Endothelial cell of umbilical vein (primary cell): ENCODE data around the gene BCL7A. TPM values are rescaled to one million over a fixed set of nuclear protein-coding genes. Genes with fewer than 3 reads are reported as not detected.

Source experiments
- BruUV-seq: library from RNA; stranded (reverse); fragments of 400-500 nt; replicated peaks from 2 replicates; lab custom pipeline; 2021; lab: Mats Ljungman, UMichigan
- CTCF ChIA-PET: fragments of 300-600, 350-600 bp; sonication (Branson Sonifier 250); formaldehyde crosslinking; loops from one replicate; lab custom pipeline; 2021; ENCODE audit warnings: antibody characterized with exemption, inconsistent platforms; lab: Charles Lee
- POLR2A ChIA-PET: fragments of 300-600, 350-600 bp; sonication (Branson Sonifier 250); formaldehyde crosslinking; loops from one replicate; lab custom pipeline; 2021; ENCODE audit warnings: antibody characterized with exemption, inconsistent platforms; lab: Charles Lee
- DNase-seq: peaks from one replicate; pipeline ENCODE4 v3.0.0-alpha.2; 2011; ENCODE audit warnings: low read depth, low spot score
- FAIRE-seq: peaks from 2 replicates; lab custom pipeline; 2011; peaks lifted over from hg19 to GRCh38; lab: Jason Lieb, UNC
- H2AFZ ChIP-seq: 2 replicates; pipeline ENCODE4 v1.6.0; 2012; ENCODE audit warnings: low read depth, low read length, control low read depth, inconsistent platforms
- H3K27ac ChIP-seq: 2 replicates; pipeline ENCODE4 v1.5.1; 2011; ENCODE audit warnings: low read depth, mild to moderate bottlenecking, control low read depth, low read length, moderate library complexity; ENCODE audit not compliant: insufficient read depth
- H3K27me3 ChIP-seq, 2 experiments: 2 replicates each; pipeline versions ENCODE4 v1.6.0 to v1.6.1; 2011; ENCODE audit warnings: low read length in 2 of 2, mixed read lengths in 1 of 2; ENCODE audit not compliant: control insufficient read depth in 2 of 2, insufficient read depth in 2 of 2
- H3K36me3 ChIP-seq, 2 experiments: 2 replicates in 1 of 2; 3 replicates in 1 of 2; pipeline ENCODE4 v1.5.1; 2011; ENCODE audit warnings: low read length in 2 of 2, mild to moderate bottlenecking in 1 of 2, moderate library complexity in 1 of 2; ENCODE audit not compliant: control insufficient read depth in 2 of 2, insufficient read depth in 2 of 2; ENCODE audit errors: extremely low read depth in 1 of 2
- H3K4me1 ChIP-seq: 3 replicates; pipeline ENCODE4 v1.5.1; 2011; ENCODE audit warnings: mild to moderate bottlenecking, low read length; ENCODE audit not compliant: control insufficient read depth, insufficient read depth; ENCODE audit errors: extremely low read depth
- H3K4me2 ChIP-seq: 2 replicates; pipeline ENCODE4 v1.6.1; 2011; ENCODE audit warnings: low read length, control low read depth, mixed read lengths; ENCODE audit not compliant: insufficient read depth
- H3K4me3 ChIP-seq, 3 experiments: fragments of 200-600 bp in 1 of 3; sonication (generic), shearing (Covaris generic) in 1 of 3; replicated peaks in 1 of 3; 2 replicates each; pipeline ENCODE4 v1.5.1; 2011 to 2016; ENCODE audit warnings: control low read depth in 3 of 3, low read length in 3 of 3, mild to moderate bottlenecking in 2 of 3, inconsistent platforms in 1 of 3, low read depth in 1 of 3, moderate library complexity in 1 of 3; ENCODE audit not compliant: insufficient read depth in 1 of 3
- H3K79me2 ChIP-seq: 2 replicates; pipeline ENCODE4 v1.6.0; 2012; ENCODE audit warnings: low read length, inconsistent platforms; ENCODE audit not compliant: control insufficient read depth, insufficient read depth
- H3K9ac ChIP-seq: replicated peaks from 2 replicates; pipeline ENCODE3; 2011; ENCODE audit warnings: low read length, control low read depth; ENCODE audit not compliant: insufficient read depth; ENCODE audit errors: extremely low read depth
- H3K9me1 ChIP-seq: replicated peaks from 3 replicates; pipeline ENCODE4 v1.6.0; 2011; ENCODE audit warnings: mild to moderate bottlenecking, low read length; ENCODE audit not compliant: control insufficient read depth, insufficient read depth; ENCODE audit errors: extremely low read depth
- H3K9me3 ChIP-seq: replicated peaks from 2 replicates; pipeline ENCODE4 v1.5.1; 2012; ENCODE audit warnings: low read length, inconsistent platforms; ENCODE audit not compliant: control insufficient read depth, insufficient read depth
- H4K20me1 ChIP-seq: replicated peaks from 2 replicates; pipeline ENCODE3; 2011; ENCODE audit warnings: mild to moderate bottlenecking, low read length; ENCODE audit not compliant: control insufficient read depth, insufficient read depth; ENCODE audit errors: extremely low read depth
- CTCF ChIP-seq, 2 donors: IDR thresholded peaks; 1 replicate in 1 of 2; 2 replicates in 1 of 2; pipeline ENCODE4 v1.5.1; 2011; ENCODE audit warnings: low read length in 2 of 2, mild to moderate bottlenecking in 2 of 2, moderate library complexity in 2 of 2, control low read depth in 1 of 2, inconsistent platforms in 1 of 2, low read depth in 1 of 2; ENCODE audit not compliant: insufficient read depth in 1 of 2; ENCODE audit errors: extremely low read depth in 1 of 2
- EZH2 ChIP-seq: IDR thresholded peaks from 2 replicates; pipeline ENCODE4 v1.6.1; 2012; ENCODE audit warnings: borderline replicate concordance, low read depth, mild to moderate bottlenecking, moderate library complexity, low read length, inconsistent platforms; ENCODE audit not compliant: severe bottlenecking
- FOS ChIP-seq: IDR thresholded peaks from 2 replicates; pipeline ENCODE4 v1.6.1; 2011; ENCODE audit warnings: mild to moderate bottlenecking, low read length, moderate library complexity, borderline replicate concordance; ENCODE audit not compliant: insufficient read depth
- GATA2 ChIP-seq: IDR thresholded peaks from 2 replicates; pipeline ENCODE4 v1.7.0; 2011; ENCODE audit warnings: low read depth, mild to moderate bottlenecking, moderate library complexity, mixed read lengths, low read length; ENCODE audit not compliant: insufficient read length, insufficient read depth
- JUN ChIP-seq: IDR thresholded peaks from 2 replicates; pipeline ENCODE4 v1.6.1; 2011; ENCODE audit warnings: borderline replicate concordance, low read depth; ENCODE audit not compliant: insufficient read length, insufficient read depth
- MAX ChIP-seq: IDR thresholded peaks from 2 replicates; pipeline ENCODE4 v1.6.1; 2011; ENCODE audit not compliant: insufficient read depth, insufficient read length
- MYC ChIP-seq: IDR thresholded peaks from one replicate; pipeline ENCODE4 v1.6.1; 2011; ENCODE audit warnings: mild to moderate bottlenecking, low read depth, low read length
- POLR2A ChIP-seq: IDR thresholded peaks from 2 replicates; pipeline ENCODE4 v1.6.1; 2012; ENCODE audit warnings: low read depth, mild to moderate bottlenecking, control low read depth, low read length
- POLR2AphosphoS5 ChIP-seq: IDR thresholded peaks from 2 replicates; pipeline ENCODE4 v1.6.1; 2012; ENCODE audit warnings: low read depth, mild to moderate bottlenecking, control low read depth, low read length, moderate library complexity; ENCODE audit not compliant: insufficient read depth
- dilution Hi-C: fragments of 300-500 bp; cut with MboI; formaldehyde crosslinking; loops from one replicate; pipeline ENCODE4 v1.15.0; 2019; ENCODE audit warnings: low sequenced_read_pairs; ENCODE audit not compliant: extremely low pct_ligation_motif_present
- intact Hi-C: fragments of 100-400 bp; cut with micrococcal nuclease; formaldehyde crosslinking; loops from one replicate; pipeline ENCODE4 v1.10.0; 2022
- polyA plus RNA-seq, 4 experiments: library from polyadenylated mRNA; depleted of rRNA in 3 of 4; stranded (reverse) in 3 of 4; unstranded in 1 of 4; fragments of >200 nt; gene quantifications; 2 replicates each; pipeline versions ENCODE4 v1.2.1 to v1.2.3, GENCODE V29; 2011 to 2012; ENCODE audit warnings: missing spikeins in 1 of 4
- total RNA-seq: library from RNA; stranded (reverse); gene quantifications from 2 replicates; pipeline ENCODE4 v1.2.3, GENCODE V29; 2021

Gene BCL7A
- total and polyA plus RNA-seq, 2 donors (not counting 3 experiments of a cell fraction or from before 2014, with no cell fraction given) = 9.7 to 11.1 TPM

- no peak overlapping the region for H2AFZ ChIP-seq
- H3K9me3 ChIP-seq = no peaks in the 10 kb centered on the region
- no peaks in the 10 kb centered on the region for H3K9me1 ChIP-seq
- dilution Hi-C loops (no loop called here), intact Hi-C loops (no loop called here)
- H3K4me1 ChIP-seq = peaks cover 30% of the 10 kb centered on the region
- H3K4me2 ChIP-seq = no peak overlapping the region
- DNase-seq = no peak
- no peak overlapping the region for H3K9ac ChIP-seq
- ChIA-PET CTCF (interaction anchor here (1.0 to 1.3 kb wide), 2 partner anchors 11 to 30 kb away, joined by 3 read pairs; no protein-coding TSS in a partner anchor), POLR2A (no interaction called here)
- TF ChIP-seq GATA2 (no peak), EZH2 (no peak), MAX (no peak), POLR2A (no peak), JUN (no peak), MYC (no peak), POLR2AphosphoS5 (no peak)
- no TSS peak for BruUV-seq
- no peak for FAIRE-seq
- no peaks in the 10 kb centered on the region for H4K20me1 ChIP-seq
- H3K4me3 ChIP-seq = no peak overlapping the region
- no peaks in the 10 kb centered on the region for H3K27me3 ChIP-seq
- no peak overlapping the region for H3K27ac ChIP-seq
- H3K36me3 ChIP-seq = peaks cover 2 to 16% of the 10 kb centered on the region in 2 experiments
- peaks cover 83% of the 10 kb centered on the region for H3K79me2 ChIP-seq
These were observed 64.4 kb downstream of the BCL7A start for GRCh38 chr12:122086116-122086515.

- no peak overlapping the region for H3K9ac ChIP-seq
- intact Hi-C loops = no loop called here
- ChIA-PET CTCF (interaction anchor here (1.0 to 3.0 kb wide), 3 partner anchors 11 to 29 kb away, joined by 3 to 18 read pairs (median 3); no protein-coding TSS in a partner anchor), POLR2A (no interaction called here)
- peaks cover 24% of the 10 kb centered on the region for H3K4me1 ChIP-seq
- dilution Hi-C loops = no loop called here
- TF ChIP-seq GATA2 = no peak
- no peak for TF ChIP-seq CTCF (IDR thresholded peaks at IDR 0.05; ENCODE audit: extremely low read depth in 1 of 2, insufficient read depth in 1 of 2, low read depth in 1 of 2, low read length in 2 of 2)
- no peak for TF ChIP-seq FOS
- TF ChIP-seq JUN = no peak
- no peak for TF ChIP-seq POLR2AphosphoS5
- TF ChIP-seq MAX = no peak
- no peak for TF ChIP-seq EZH2
- TF ChIP-seq POLR2A = no peak
- no peak for TF ChIP-seq MYC
- peaks cover 2 to 16% of the 10 kb centered on the region in 2 experiments for H3K36me3 ChIP-seq
- H3K79me2 ChIP-seq = peaks cover 83% of the 10 kb centered on the region
- H4K20me1 ChIP-seq = no peaks in the 10 kb centered on the region
- no peak overlapping the region for H3K27ac ChIP-seq
- DNase-seq (no peak), FAIRE-seq (no peak)
- H3K27me3 ChIP-seq = no peaks in the 10 kb centered on the region
- no peak overlapping the region for H2AFZ ChIP-seq
- no TSS peak for BruUV-seq
- H3K9me1 ChIP-seq = no peaks in the 10 kb centered on the region
- no peak overlapping the region for H3K4me2 ChIP-seq
- H3K9me3 ChIP-seq = no peaks in the 10 kb centered on the region
- H3K4me3 ChIP-seq = no peak overlapping the region
These were observed 65.1 kb downstream of the BCL7A start for GRCh38 chr12:122086641-122087285.
